Gastroesophageal sphincter (tissue), 4 donors: ENCODE data around the gene BAK1. TPM values are rescaled to one million over a fixed set of nuclear protein-coding genes. Genes with fewer than 3 reads are reported as not detected.
A peak's percentile ranks its signal among the peaks of the same experiment; 100 is the strongest.

Source experiments
- ATAC-seq: fragments of 150-250 bp; one replicate; pipeline ENCODE4 v1.9.1; 2016; ENCODE audit warnings: mild to moderate bottlenecking, moderate library complexity
- H3K27ac ChIP-seq, 4 donors: fragments of 200-600 bp; sonication (generic) in 3 of 4; 1 replicate in 3 of 4; 2 replicates in 1 of 4; pipeline ENCODE4 v1.5.1; 2016 to 2019
- H3K27me3 ChIP-seq: fragments of 200-600 bp; sonication (generic); one replicate; pipeline ENCODE4 v1.5.1; 2019
- H3K36me3 ChIP-seq, 2 donors: fragments of 200-600 bp; sonication (generic); one replicate each; pipeline ENCODE4 v1.5.1; 2019; ENCODE audit warnings: control low read depth in 1 of 2
- H3K4me1 ChIP-seq, 3 donors: fragments of 200-600 bp; sonication (generic); 1 replicate in 2 of 3; 2 replicates in 1 of 3; pipeline ENCODE4 v1.5.1; 2016 to 2019; ENCODE audit warnings: control low read depth in 2 of 3
- H3K4me3 ChIP-seq, 2 donors: fragments of 200-600 bp; sonication (generic); one replicate each; pipeline ENCODE4 v1.5.1; 2019; ENCODE audit warnings: mild to moderate bottlenecking in 1 of 2, moderate library complexity in 1 of 2
- H3K9me3 ChIP-seq, 3 donors: fragments of 200-600 bp; sonication (generic); one replicate each; pipeline ENCODE4 v1.5.1; 2017 to 2019; ENCODE audit warnings: control low read depth in 2 of 3
- CTCF ChIP-seq, 4 experiments: fragments of 200-600 bp in 2 of 4; fragments of 450-650 bp in 2 of 4; sonication (generic) in 1 of 4; IDR thresholded peaks; one replicate each; pipeline ENCODE4 v1.5.1; 2017 to 2019; ENCODE audit warnings: antibody characterized with exemption in 4 of 4, mild to moderate bottlenecking in 2 of 4, moderate library complexity in 2 of 4
- EP300 ChIP-seq: sonication (generic); formaldehyde crosslinking; IDR thresholded peaks from one replicate; pipeline ENCODE4 v1.6.1; 2017; ENCODE audit warnings: antibody characterized with exemption, mild to moderate bottlenecking
- POLR2A ChIP-seq, 2 donors: fragments of 450-650 bp; IDR thresholded peaks; one replicate each; pipeline ENCODE4 v1.6.1; 2017; ENCODE audit warnings: antibody characterized with exemption in 2 of 2, mild to moderate bottlenecking in 2 of 2, moderate library complexity in 1 of 2
- POLR2AphosphoS5 ChIP-seq: sonication (generic); formaldehyde crosslinking; IDR thresholded peaks from one replicate; pipeline ENCODE4 v1.6.1; 2017; ENCODE audit warnings: antibody characterized with exemption
- WGBS, 2 donors: methylation state at CpG; one replicate each; pipeline ENCODE4 v1.1.5; 2018; ENCODE audit warnings: low coverage in 1 of 2; 5-methylcytosine and 5-hydroxymethylcytosine counted together
- total RNA-seq, 4 donors: library from RNA; depleted of rRNA; stranded (reverse); fragments of >200 nt; gene quantifications; one replicate each; pipeline ENCODE4 v1.1.0, GENCODE V29; 2016

BAK1 gene
- total RNA-seq, 4 donors from 2014 or later, result 7.3 to 14.3 (median 11.0) TPM

- Histone ChIP-seq H3K27me3 (peaks cover 35% of the 10 kb centered on the region), H3K27ac (peak overlapping the region in 3 of 4 donors; percentile 8 to 68 (median 29)), H3K9me3 (no peaks in the 10 kb centered on the region), H3K4me1 (peaks cover 0 to 33% (median 13%) of the 10 kb centered on the region in 3 donors), H3K36me3 (no peaks in the 10 kb centered on the region), H3K4me3 (no peak overlapping the region)
- 63% methylated on average over 1 of the region's 8 CpGs; no CpG with 5 or more reads in 1 of the 2 donors for WGBS, 2 donors
- TF ChIP-seq POLR2A (IDR thresholded peaks at IDR 0.05) (no peak), EP300 (no peak), POLR2AphosphoS5 (no peak), CTCF (IDR thresholded peaks at IDR 0.05) (no peak)
- ATAC-seq, result peak; percentile 8
These were observed 33.2 kb upstream of the BAK1 start for GRCh38 chr6:33613146-33613794.

GRCh38 chr6:33610779-33611732, 31.0 kb upstream of the BAK1 start:
- ATAC-seq, result no peak
- TF ChIP-seq CTCF (IDR thresholded peaks at IDR 0.05) (no peak), POLR2A (IDR thresholded peaks at IDR 0.05) (no peak)
- no peaks in the 10 kb centered on the region for H3K9me3 ChIP-seq
- H3K4me3 ChIP-seq, result no peak overlapping the region
- WGBS, 2 donors, result 68 to 83% methylated on average over 3 to 8 of the region's 22 CpGs
- H3K4me1 ChIP-seq, result peaks cover 0 to 47% (median 13%) of the 10 kb centered on the region in 3 donors
- no peaks in the 10 kb centered on the region for H3K36me3 ChIP-seq
- peaks cover 39% of the 10 kb centered on the region for H3K27me3 ChIP-seq
- H3K27ac ChIP-seq, result peak overlapping the region in 3 of 4 donors; percentile 43 to 67 (median 64)

GRCh38 chr6:33610067-33610466, 30.0 kb upstream of the BAK1 start:
- Histone ChIP-seq H3K36me3 (no peaks in the 10 kb centered on the region), H3K4me3 (no peak overlapping the region), H3K4me1 (peaks cover 0 to 47% (median 13%) of the 10 kb centered on the region in 3 donors), H3K27ac (peak overlapping the region in 3 of 4 donors; percentile 64 to 67 (median 66)), H3K9me3 (peaks cover 0 to under 1% (median 0%) of the 10 kb centered on the region in 3 donors), H3K27me3 (peaks cover 36% of the 10 kb centered on the region)
- 40 to 54% methylated on average over 1 to 4 of the region's 4 CpGs for WGBS, 2 donors
- TF ChIP-seq CTCF (IDR thresholded peaks at IDR 0.05), result no peak
- no peak for TF ChIP-seq EP300
- no peak for TF ChIP-seq POLR2A (IDR thresholded peaks at IDR 0.05)
- no peak for TF ChIP-seq POLR2AphosphoS5
- peak; percentile 27 for ATAC-seq

- Histone ChIP-seq H3K9me3 (peaks cover 0 to 6% (median 0%) of the 10 kb centered on the region in 3 donors), H3K27ac (peak overlapping the region in 3 of 4 donors; percentile 64 to 67 (median 66)), H3K27me3 (peaks cover 34% of the 10 kb centered on the region), H3K4me1 (peaks cover 0 to 47% (median 13%) of the 10 kb centered on the region in 3 donors), H3K4me3 (no peak overlapping the region), H3K36me3 (no peaks in the 10 kb centered on the region)
- no peak for TF ChIP-seq POLR2A (IDR thresholded peaks at IDR 0.05)
- no peak for TF ChIP-seq POLR2AphosphoS5
- TF ChIP-seq CTCF (IDR thresholded peaks at IDR 0.05), result no peak
- TF ChIP-seq EP300, result no peak
- ATAC-seq, result peak; percentile 78
- whole genome bisulfite sequencing, 2 donors, result 10 to 17% methylated on average over 2 to 5 of the region's 6 CpGs
These were observed 29.5 kb upstream of the BAK1 start for GRCh38 chr6:33609528-33609927.
